ENCODE measurements around the gene ST6GAL1.
A peak's percentile ranks its signal among the peaks of the same experiment; 100 is the strongest.

Gene ST6GAL1

DNA sequence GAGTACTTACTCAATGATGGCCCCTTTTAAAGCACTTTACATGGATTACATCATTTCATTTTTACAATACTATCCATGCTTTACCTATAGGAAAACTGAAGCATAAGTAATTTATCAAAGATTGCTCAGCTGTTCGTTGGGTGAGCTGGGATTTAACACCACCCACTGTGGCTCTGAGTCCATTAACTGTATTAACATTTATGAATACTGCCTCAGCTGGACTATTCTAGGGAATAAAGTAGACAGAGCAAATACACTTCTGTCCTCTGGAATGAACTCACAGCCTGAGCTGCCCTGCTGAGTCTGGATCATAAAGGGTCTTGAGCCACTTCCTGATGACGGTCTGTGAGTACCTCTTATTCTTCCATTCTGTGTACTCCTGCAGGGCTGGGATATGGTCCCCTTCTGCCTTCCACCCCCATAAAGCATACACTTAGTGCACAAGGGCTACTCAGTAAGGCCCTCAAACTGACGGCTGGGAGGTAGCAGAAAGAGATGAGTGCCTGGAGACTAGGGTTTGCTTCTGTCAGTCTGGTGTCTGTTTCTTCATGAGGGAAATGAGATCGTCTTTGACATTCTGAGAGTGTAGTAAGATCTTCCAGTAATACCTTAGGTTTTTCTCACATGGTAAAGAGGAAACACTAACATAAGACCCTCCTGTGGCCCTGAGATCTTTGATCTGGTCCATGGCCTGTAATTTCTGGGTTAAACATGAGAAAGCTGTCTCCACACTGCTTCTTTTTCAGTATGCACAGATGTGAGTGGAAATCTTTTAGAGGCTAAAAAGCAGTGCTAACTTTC, 12.6 kb upstream of the ST6GAL1 start:
- DNase-seq = no peak

DNA sequence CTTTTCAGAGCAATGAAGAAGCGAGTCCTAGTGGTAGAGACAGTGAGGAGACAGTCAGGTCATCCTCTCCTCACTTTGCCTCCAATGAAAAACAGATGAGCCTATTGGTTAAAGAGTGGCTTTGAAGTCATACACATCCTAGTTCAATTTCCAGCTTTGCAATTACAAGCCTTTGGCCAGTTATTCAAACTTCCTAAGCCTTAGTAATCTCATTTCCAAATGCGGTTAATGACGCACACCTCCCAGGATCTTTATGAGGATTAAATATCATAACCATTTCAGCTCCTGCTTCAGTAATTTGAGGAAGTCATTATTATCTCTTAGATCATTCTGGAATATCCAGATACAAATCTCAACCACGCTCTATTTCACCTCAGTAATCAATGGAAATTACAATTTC, 10.0 kb upstream of the ST6GAL1 start:
- DNase-seq = no peak

DNA sequence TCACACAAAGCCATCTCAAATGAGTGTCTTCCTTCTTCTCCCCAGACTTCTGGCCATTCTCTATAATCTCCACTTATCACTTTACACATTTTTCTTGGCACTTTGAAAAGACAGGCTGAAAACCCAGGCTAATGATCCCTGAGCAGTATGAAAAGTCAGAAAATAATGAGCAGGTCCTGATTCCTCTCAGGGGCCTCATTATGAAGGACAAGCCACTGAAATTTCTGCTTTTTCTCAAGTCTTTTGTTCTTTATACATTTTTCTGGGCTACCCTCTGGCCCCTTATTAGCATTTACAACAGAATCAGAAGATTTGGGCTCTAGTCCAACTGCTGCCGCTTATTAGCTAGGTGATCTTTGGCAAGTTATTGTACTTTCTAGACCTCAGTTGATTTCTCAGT, 9.5 kb upstream of the ST6GAL1 start:
- no peak for DNase-seq

DNA sequence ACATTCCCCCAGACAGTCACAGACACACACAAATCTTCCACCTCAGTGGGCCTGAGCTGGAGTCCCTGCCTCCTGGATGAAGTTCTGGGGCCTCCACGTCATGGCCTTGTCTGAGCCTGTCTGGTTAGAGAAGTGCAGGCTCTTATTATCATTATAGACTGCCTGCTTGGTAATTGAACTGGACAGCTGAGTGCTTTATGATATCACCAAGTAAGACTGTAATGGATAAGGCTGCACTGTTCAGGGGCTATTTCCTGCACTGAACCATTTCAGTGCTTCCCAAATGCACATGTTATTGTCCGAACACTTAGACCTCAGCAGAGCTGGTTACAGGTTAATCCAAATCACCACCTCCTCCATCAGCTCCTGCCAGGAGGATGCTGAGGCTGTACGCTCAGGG, 8.7 kb upstream of the ST6GAL1 start:
- no peak for DNase-seq

DNA sequence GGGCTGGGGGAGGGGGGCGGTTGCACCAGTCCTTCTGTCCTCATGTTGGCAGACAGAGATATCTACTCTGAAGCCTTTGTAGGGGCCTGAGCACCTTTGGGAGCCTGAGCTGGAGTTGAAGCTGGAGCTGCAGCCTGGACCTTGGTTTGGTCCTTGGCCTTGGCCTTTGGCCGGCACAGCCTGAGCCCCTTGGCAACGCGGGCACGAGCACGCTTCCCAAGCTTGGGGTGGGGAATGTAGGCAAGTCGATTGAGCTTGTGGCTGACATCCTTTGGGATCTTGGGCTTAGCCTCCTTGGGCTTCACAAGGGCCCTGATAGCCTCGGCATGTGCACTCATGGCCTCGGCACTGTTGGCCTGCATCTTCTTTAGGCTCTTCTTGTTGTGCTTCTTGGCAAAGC, 8.1 kb upstream of the ST6GAL1 start:
- no peak for DNase-seq

DNA sequence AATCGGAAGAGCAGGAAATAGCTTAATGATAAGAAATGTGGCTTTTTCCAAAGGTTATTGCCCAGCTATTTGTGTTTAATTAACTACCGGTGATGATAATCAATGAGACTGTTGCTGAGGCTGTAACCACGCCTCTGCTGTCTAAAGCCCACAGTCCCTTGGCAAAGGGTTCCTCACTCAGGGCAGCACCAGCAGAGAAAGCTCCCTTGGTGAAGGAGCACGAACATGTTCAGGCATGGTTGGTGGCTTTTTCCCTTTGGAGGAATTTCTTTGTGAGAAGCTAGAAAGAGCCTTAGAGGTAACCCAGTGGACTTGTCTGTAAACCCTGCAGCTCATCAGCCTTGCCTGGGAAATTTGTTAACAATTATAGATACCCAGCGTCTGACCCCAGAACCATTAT, 7.5 kb upstream of the ST6GAL1 start:
- DNase-seq = no peak

DNA sequence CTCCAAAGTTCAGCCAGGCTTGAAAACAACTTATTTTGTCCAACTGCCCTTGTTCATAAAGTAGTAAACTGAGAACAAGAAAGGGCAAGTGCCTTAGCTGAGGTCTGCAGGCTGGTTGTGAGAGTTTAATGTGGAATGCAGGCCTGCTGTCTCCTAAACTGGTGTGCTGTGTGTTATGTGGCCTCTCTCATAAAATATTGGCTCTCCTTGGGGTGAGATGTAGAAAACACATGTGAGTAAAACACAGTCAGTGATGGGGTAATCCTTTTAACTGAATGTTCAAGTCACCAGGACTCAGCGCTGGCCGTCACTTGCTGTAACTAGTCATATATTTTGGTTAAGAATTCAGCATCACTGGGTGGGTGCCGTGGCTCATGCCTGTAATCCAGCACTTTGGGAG, 7.1 kb upstream of the ST6GAL1 start:
- DNase-seq = no peak

DNA sequence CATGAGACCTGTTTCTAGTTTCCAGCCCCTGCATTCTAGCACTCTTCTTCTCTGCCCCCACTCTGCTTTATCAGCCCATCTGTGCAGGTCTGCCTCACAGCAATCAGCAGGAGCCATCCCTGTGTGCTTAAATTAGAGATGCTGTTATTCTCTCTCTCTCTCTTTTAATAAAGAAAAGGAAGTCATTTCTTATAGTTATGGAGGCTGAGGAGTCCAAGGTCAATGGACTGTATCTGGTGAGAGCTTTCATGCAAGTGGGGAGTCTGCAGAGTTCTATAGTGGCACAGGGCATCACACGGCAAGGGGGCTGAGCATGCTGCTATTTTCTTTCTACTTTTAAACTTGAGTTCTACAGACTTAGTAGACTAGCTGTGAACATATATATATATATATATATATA, 4.5 kb upstream of the ST6GAL1 start:
- no peak for DNase-seq

DNA sequence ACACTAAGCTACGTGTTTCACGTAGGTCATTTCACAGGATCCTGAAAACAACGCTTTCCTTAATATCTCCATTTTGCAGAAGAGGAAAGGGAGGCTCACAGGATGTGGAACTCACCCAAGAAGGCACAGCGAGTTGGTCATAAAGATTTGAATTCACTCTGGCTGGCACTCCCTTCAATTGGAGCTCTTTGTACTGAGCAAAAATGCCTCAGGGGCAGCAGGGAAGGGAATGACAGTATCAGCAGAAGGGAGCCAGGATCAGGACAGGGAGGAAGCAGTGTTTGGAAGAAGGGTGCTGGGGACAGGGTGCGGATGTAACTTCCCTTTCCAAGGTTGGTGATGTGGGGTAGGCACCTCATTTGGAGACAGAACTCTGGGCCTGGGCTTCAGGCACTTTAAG, 1.1 kb upstream of the ST6GAL1 start:
- DNase-seq = no peak

DNA sequence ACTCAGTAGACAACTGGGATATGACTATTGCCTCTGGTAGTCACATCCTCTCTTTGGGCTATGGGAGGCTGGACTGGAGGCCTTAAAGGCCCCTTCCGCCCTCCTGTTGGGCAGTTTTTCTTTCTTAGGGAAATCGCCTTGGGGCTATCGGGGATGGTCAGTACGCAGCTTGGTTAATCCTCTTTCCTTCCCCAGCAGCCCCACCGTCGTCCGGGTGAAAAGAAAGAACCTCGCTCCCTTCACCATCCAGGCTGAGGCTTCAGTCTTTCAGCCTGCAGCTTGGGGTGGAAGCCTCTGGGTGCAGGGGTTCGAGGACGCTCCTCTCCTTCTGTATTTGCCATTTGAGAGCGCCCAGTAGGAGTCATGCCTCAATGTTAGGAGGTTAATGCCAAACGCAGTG, 641 bp upstream of the ST6GAL1 start:
- no peak for DNase-seq

DNA sequence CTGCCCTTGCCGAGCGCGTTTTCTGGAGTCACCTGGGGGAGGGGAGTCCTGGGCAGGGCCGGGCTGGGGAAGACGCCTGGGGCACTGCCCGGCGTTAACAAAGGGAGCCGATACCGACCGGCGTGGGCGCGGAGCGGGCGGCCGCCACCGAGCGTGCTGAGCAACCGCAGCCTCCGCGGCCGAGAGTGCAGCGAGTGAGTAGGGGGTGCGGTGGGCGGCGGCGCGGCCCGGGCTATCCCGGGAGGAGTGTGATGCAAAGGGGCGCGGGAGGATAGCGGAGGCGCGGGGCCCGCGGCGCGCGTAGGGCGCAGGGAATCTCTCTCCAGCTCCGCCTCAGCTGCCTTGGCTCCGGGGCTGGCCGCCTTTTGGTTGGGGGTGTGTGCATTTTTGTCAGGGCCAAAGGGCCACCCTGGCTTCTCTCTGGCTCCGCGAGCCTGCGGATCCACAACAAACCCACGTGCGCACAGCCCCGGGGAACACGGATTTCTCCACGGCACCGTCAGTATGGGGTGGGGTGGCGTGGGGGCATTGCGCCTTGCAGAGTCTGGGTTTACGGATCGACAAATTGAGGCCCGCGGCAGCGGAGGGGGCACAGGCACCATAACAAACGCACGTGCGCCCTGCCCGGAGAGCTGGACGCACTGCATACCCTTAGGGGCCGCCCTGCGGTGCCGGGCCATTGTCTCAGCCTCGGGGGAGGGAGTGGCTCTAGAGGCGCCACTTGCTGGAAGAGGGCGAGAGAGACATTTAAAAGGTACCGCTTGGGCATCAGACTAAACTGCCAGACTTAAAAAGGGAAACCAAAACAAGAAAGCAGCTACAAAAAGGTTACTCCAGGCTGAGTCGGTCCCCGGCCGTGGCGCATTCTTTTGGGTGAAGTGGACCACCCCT, 560 bp downstream of the ST6GAL1 start:
- DNase-seq = peak; percentile 50

DNA sequence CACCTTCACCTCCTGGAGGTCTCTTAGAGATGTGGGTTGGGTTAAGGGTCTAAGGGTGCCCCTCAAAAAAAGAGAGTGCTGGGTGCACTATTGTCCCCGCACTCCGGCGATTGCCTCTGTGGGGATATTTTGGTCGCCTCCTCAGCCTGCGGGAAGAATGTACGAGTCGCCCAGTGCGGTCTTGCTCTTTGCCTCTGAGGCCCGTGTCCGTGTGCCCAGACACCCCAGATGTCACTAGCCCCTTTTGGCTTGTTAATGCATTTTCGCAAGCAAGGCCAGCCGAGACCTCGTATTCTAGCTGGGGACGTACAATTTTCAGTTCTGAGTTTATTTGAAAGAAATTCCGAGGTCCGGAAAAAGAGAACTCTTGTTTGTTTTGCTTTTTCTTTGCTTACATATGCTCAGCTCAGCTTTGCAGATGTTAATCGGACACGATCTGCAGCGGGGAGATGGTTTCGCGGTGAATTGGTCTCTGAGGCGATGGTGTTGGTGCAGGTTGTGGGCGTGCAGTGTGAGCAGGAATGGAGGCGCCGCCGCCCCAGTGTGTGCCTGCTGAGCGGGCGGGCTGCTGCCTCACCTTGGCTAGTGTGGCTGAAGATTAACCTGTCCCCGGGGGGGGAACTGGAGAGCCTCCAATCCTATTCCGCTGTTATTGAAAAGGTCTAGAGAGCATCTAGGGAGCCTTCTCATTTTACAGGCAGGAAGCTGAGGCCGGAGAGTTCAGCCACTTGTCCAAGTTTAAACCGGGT, 1.4 kb downstream of the ST6GAL1 start:
- no peak for DNase-seq

DNA sequence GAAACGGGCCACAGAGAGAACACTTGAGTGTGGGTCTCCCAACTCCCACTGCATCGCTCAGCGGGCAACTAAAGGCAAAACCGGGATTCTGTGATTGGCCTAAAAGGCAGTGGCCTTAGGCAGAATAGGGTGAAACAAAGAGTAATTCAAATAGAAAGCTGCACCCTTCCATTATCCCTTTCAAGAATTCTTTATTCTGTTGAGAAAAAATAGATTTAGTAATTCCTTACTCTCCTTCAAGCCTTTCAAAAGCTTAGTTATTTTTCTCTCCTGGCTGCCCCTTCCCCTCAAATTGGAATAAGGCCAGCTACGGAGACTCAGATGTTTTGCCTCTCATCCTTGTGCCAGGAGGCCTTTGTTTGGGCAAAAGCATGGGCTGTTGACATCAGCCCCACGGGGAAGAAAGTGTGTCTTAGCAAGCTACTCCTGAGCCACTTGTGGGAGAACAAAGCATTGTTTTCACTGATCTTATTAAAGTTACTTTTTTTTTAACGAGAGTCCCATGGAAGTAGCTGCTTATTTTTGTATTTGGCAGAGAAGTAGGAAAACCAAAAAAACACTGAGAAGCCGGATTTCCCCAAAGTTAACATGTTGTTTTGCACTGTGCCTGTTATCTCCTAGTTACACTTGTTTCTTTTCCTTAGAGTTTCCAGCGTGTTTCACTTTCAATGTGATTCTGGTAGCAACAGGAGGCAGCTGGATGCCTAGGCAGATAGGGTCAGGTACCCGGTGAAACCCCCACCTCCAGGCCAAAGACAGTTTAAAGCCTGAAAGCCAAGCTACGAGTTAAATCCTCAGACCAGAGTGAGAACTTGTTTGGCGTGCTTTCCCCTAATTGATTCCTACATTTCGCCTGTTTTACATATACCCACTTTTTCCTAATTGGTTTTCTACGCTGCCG, 2.2 kb downstream of the ST6GAL1 start:
- DNase-seq = no peak

DNA sequence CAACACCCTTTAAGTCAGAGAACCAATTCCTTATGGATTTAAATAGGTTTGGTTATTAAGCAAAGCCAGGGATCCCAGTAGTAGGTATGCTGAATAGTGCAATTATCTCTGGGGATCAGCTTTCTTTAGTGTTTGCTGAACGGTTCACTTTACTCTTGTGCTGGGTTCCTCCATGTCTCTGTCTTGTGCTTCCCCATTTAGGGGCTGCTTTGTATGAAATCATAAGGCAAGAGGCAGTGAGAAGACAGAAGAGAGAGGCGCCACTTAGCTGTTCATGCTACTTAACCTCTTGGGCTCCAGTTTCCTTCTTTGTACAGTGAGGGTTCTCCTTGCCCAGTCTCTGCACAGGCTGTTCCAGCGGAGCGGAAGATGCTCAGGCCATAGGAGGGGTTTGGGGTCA, 3.5 kb downstream of the ST6GAL1 start:
- no peak for DNase-seq

DNA sequence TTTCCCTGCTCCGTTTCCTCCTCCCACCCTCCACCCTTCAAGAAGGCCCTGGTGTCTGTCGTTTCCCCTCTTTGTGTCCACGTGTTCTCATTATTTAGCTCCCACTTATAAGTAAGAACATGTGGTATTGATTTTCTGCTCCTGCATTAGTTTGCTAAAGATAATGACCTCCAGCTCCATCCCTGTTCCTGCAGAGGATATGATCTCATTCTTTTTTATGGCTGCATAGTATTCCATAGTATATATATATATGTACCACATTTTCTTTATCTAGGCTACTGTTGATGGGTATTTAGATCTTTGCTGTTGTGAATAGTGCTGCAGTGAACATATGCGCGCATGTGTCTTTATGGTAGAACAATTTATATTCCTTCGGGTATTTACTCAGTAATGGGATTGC, 4.8 kb downstream of the ST6GAL1 start:
- DNase-seq = no peak

DNA sequence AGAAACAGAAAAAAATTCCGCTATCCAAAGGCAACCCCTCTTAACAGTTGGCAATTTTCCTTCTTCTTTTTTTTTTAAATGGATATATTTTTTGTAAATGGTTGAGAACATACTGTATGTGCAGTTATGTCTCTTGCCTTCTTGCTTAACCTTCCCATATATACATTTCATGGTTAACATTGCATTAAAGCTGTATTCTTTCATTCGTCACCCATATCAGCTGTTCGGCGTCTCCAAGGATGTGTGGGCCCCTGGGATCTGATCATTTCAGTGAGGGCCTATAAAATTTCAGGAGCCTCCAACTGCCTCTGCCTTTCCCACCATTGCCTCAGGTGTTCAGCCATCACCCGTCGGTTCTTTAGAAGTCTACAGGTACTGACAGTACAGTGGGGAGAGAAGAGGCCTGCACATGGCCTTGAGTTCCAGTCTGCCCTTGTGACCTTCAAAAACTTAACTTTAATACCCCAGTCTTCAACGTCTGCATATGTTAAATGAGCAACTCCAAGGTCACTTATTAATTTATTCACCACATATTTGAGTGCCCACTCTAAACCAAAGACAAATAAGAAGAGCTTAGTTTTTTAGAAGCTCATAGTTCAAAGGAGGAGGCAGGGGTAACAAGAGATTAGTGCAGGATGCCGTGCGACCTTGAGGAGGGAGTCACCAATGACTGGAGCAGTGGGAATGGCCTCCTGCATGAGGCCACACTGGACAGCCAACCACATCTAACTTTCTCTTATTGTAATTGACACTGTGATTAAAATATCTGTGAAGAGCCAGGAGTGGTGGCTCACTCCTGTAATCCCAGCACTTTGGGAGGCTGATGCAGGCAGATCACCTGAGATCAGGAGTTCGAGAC, 6.9 kb downstream of the ST6GAL1 start:
- no peak for DNase-seq

DNA sequence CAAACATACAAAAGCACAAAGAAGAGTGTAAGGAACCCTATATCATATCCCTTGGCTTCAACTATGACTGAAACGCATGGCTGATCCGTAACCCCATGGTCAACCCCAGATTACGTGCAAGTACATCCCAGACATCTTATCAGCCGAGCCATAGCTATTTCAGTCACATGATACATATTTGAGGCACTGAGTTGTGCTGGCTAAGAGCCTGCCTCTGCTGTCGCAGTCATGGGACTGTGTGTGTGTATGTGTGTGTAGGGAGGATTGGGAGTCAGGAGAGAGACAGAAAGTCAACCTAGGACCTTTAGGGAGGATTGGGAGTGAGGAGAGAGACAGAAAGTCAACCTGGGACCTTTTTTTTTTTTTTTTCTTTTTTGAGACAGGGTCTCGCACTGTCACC, 8.4 kb downstream of the ST6GAL1 start:
- no peak for DNase-seq

DNA sequence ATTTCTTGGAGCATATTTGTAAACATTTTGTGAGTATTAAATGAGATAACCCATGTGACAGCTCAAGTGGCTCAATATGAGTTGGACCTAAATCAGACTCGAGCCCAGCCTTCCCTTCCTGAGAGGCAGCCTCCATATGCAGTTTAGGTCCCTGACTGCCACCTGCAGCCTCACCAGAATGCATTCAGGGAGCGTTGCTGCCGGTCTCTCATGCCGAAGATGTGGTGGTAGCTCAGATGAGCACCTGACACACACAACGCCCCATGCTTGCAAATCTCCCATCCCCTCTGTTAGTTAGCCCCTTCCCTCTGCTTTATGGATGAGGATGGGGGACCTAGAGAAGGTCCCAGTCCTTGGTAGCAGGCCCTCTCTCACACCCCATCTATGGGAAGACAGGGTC, 9.2 kb downstream of the ST6GAL1 start:
- DNase-seq = no peak

DNA sequence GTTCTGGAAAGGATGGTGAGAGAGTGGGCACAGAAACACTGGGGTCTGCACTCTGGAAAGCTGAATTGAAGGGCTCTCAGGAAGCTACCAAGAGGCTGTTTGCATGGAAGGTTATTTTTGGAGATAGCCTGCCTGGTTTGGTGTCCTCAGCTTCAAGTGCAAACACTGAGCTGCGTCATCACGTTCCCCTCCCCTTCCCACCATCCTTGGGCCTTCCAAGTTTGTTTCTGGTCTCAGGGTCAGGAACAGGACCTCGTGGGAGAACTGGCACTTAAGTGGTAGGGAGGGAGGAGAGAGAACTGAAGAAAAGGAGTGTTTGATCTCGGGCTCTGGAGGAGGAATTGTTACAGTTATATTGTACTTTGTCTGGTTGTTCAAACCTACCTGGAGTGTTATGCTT, 10.6 kb downstream of the ST6GAL1 start:
- DNase-seq = no peak

DNA sequence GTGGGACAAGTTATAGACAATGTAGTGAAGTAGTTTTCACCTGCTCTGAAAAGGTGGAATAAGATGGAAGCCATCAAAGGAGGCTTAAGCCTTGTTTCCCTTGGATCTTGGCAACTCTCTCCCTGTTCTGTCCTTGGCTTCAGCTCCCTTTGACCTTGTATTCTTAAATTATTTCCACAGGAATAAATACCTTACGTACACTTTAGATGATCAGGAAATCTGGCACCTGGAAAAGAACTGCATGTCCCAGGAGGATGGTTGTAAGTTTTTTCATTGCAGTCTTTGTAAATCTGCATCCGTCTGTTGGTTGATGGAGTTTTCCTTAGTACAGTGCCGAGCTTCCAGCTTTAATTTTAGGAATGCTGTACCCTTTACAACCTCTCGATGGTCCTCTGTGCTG, 11.8 kb downstream of the ST6GAL1 start:
- DNase-seq = no peak

DNA sequence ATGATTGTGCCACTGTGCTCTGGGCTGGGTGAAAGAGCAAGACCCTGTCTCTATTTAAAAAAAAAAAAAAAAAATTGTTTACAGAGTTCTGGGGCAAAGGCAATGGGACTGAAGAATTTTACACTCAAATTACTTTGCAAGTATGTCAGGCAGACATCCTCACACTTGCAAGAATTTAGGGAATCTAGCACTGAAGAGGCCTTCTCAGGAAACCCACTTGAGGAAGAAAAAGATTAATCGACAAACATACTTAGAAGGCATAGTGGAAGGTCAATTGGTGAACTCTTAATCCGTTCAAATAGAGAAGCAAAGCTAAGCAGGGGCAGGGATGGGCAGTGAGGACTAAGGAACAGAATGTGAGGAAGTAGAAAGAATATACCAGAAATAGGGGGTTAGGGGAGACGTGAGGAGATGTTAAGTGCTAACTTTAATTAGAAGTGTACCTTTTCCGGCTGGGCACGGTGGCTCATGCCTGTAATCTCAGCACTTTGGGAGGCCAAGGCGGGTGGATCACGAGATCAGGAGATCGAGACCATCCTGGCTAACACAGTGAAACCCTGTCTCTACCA, 15.0 kb downstream of the ST6GAL1 start:
- no peak for DNase-seq

Measured in 8988T (cell line).